Spleen (tissue), 11 donors: Measurements from ENCODE around the gene BABAM2. TPM values are rescaled to one million over a fixed set of nuclear protein-coding genes. Genes with fewer than 3 reads are reported as not detected.

Source experiments
- DNase-seq: peaks from one replicate; pipeline ENCODE4 v3.0.0-alpha.2; 2020
- H3K27ac ChIP-seq, 8 donors: fragments of 200-600 bp; sonication (generic) in 7 of 8; 1 replicate in 4 of 8; 2 replicates in 4 of 8; pipeline versions ENCODE4 v1.5.0 to v1.8.0; 2016 to 2021; ENCODE audit warnings: inconsistent platforms in 4 of 8, mild to moderate bottlenecking in 4 of 8, moderate library complexity in 1 of 8
- H3K27me3 ChIP-seq, 7 donors: fragments of 200-600 bp; sonication (generic) in 6 of 7; replicated peaks in 1 of 7; 1 replicate in 4 of 7; 2 replicates in 3 of 7; pipeline versions ENCODE4 v1.5.0 to v1.8.0; 2016 to 2021; ENCODE audit warnings: inconsistent platforms in 3 of 7, mild to moderate bottlenecking in 1 of 7
- H3K36me3 ChIP-seq, 6 donors: fragments of 200-600 bp; sonication (generic) in 5 of 6; 1 replicate in 4 of 6; 2 replicates in 2 of 6; pipeline versions ENCODE4 v1.5.0 to v1.8.0; 2016 to 2021; ENCODE audit warnings: inconsistent platforms in 2 of 6
- H3K4me1 ChIP-seq, 6 donors: fragments of 200-600 bp; sonication (generic) in 5 of 6; 1 replicate in 3 of 6; 2 replicates in 3 of 6; pipeline versions ENCODE4 v1.5.0 to v1.8.0; 2016 to 2021; ENCODE audit warnings: inconsistent platforms in 3 of 6
- H3K4me3 ChIP-seq, 8 donors: fragments of 200-600 bp; sonication (generic) in 7 of 8; 1 replicate in 4 of 8; 2 replicates in 4 of 8; pipeline versions ENCODE4 v1.5.0 to v1.8.0; 2016 to 2021; ENCODE audit warnings: inconsistent platforms in 4 of 8, mild to moderate bottlenecking in 4 of 8, moderate library complexity in 2 of 8
- H3K9me3 ChIP-seq, 8 donors: fragments of 200-600 bp; sonication (generic) in 7 of 8; 1 replicate in 4 of 8; 2 replicates in 4 of 8; pipeline versions ENCODE4 v1.5.0 to v1.8.0; 2016 to 2021; ENCODE audit warnings: inconsistent platforms in 4 of 8
- CTCF ChIP-seq, 11 experiments: fragments of 200-600 bp in 7 of 11; fragments of 450-650 bp in 4 of 11; sonication (generic) in 4 of 11; IDR thresholded peaks in 8 of 11; conservative IDR thresholded peaks in 3 of 11; 1 replicate in 7 of 11; 2 replicates in 4 of 11; pipeline versions ENCODE4 v1.4.0 to v1.8.0; 2016 to 2021; ENCODE audit warnings: antibody characterized with exemption in 11 of 11, inconsistent platforms in 4 of 11, mild to moderate bottlenecking in 1 of 11
- POLR2A ChIP-seq, 3 donors: fragments of 450-650 bp; IDR thresholded peaks; one replicate each; pipeline ENCODE4 v1.5.1; 2017; ENCODE audit warnings: antibody characterized with exemption in 3 of 3, mild to moderate bottlenecking in 1 of 3
- POLR2AphosphoS5 ChIP-seq, 3 donors: sonication (generic); formaldehyde crosslinking; IDR thresholded peaks; one replicate each; pipeline ENCODE4 v1.5.1; 2017; ENCODE audit warnings: antibody characterized with exemption in 3 of 3
- WGBS, 5 donors: extraction: QIAGEN DNeasy Blood & Tissue Kit in 3 of 5; methylation state at CpG; one replicate each; pipeline versions ENCODE4 v1.1.5 to v1.1.7; 2013 to 2018; 5-methylcytosine and 5-hydroxymethylcytosine counted together
- intact Hi-C: fragments of 100-400 bp; cut with DNase I; formaldehyde crosslinking; loops from one replicate; pipeline ENCODE4 v1.15.0; 2023; ENCODE audit warnings: low total_unique reads
- polyA plus RNA-seq, 3 donors: library from polyadenylated mRNA; stranded (reverse); fragments of 200-250 nt; gene quantifications; one replicate each; pipeline ENCODE4 v1.2.1, GENCODE V29; 2013
- total RNA-seq, 7 donors: library from RNA; depleted of rRNA in 3 of 7; stranded (reverse); fragments of >200 nt in 3 of 7; fragmentation: NEBNext Ultra II Directional in 4 of 7; extraction: Animal tissue kit (Norgen Biotek cat#: 25700) in 4 of 7; gene quantifications; one replicate each; pipeline versions ENCODE4 v1.1.0 to v1.2.1, GENCODE V29; 2016 to 2021
- donor health status: healthy with polysubstance abuse.
- donor health status: DM: no; HTN: no; CAD: no; lungs with moderate emphysema.
- donor health status: DM: no; HTN: no; CAD: no.
- donor health status: Bipolar disorder and iron deficiency.
- donor health status: healthy.
- donor health status: DM: no; HTN: no; CAD: no.
- donor health status: DM: yes; HTN: yes; CAD: no.

BABAM2 gene
- total and polyA plus RNA-seq, 10 donors = 16.1 to 70.1 (median 55.0) TPM

- Histone ChIP-seq H3K4me3 (no peak overlapping the region), H3K4me1 (peaks cover 0 to 20% (median 4%) of the 10 kb centered on the region in 6 donors), H3K27ac (no peak overlapping the region), H3K36me3 (peaks cover 0 to 9% (median 0%) of the 10 kb centered on the region in 6 donors), H3K27me3 (no peaks in the 10 kb centered on the region), H3K9me3 (no peaks in the 10 kb centered on the region)
- 79 to 87% (median 85%) methylated on average over 4 of the region's 4 CpGs for WGBS, 5 donors
- no peak for DNase-seq
- TF ChIP-seq POLR2A (IDR thresholded peaks at IDR 0.05) (no peak), POLR2AphosphoS5 (IDR thresholded peaks at IDR 0.05) (no peak), CTCF (IDR thresholded peaks at IDR 0.05 in 8 of 11, conservative IDR thresholded peaks at IDR 0.05 in 3 of 11) (no peak)
- intact Hi-C loops = no loop called here
Measured at GRCh38 chr2:28269019-28269784, 378.7 kb downstream of the BABAM2 start.

GRCh38 chr2:28270456-28271152 lies 380.1 kb downstream of the BABAM2 start:
- H3K9me3 ChIP-seq = no peaks in the 10 kb centered on the region
- DNase-seq = no peak
- peaks cover 0 to 9% (median 0%) of the 10 kb centered on the region in 6 donors for H3K36me3 ChIP-seq
- intact Hi-C loops = no loop called here
- H3K4me1 ChIP-seq = peaks cover 0 to 34% (median 11%) of the 10 kb centered on the region in 6 donors
- WGBS, 5 donors = 93 to 96% (median 95%) methylated on average over 6 of the region's 6 CpGs
- H3K4me3 ChIP-seq = no peak overlapping the region
- peak overlapping the region in 1 of 8 donors; percentile 42 for H3K27ac ChIP-seq
- H3K27me3 ChIP-seq = no peaks in the 10 kb centered on the region
- TF ChIP-seq POLR2AphosphoS5 (IDR thresholded peaks at IDR 0.05) = no peak
- no peak for TF ChIP-seq POLR2A (IDR thresholded peaks at IDR 0.05)
- TF ChIP-seq CTCF (IDR thresholded peaks at IDR 0.05 in 8 of 11, conservative IDR thresholded peaks at IDR 0.05 in 3 of 11) = no peak

- H3K4me3 ChIP-seq = no peak overlapping the region
- H3K9me3 ChIP-seq = no peaks in the 10 kb centered on the region
- H3K27ac ChIP-seq = peak overlapping the region in 3 of 8 donors; percentile 14 to 42 (median 29)
- H3K36me3 ChIP-seq = peaks cover 0 to 5% (median 0%) of the 10 kb centered on the region in 6 donors
- intact Hi-C loops = no loop called here
- H3K27me3 ChIP-seq = no peaks in the 10 kb centered on the region
- peaks cover 0 to 35% (median 11%) of the 10 kb centered on the region in 6 donors for H3K4me1 ChIP-seq
- TF ChIP-seq POLR2AphosphoS5 (IDR thresholded peaks at IDR 0.05) (no peak), CTCF (IDR thresholded peaks at IDR 0.05 in 8 of 11, conservative IDR thresholded peaks at IDR 0.05 in 3 of 11) (no peak), POLR2A (IDR thresholded peaks at IDR 0.05) (no peak)
- DNase-seq = no peak
- WGBS, 5 donors = 49 to 58% (median 51%) methylated on average over 3 of the region's 3 CpGs
Measured at GRCh38 chr2:28271231-28271918, 380.8 kb downstream of the BABAM2 start.
